Adrenal gland (tissue), 12 donors: ENCODE data around the gene UQCR10. TPM values are rescaled to one million over a fixed set of nuclear protein-coding genes. Genes with fewer than 3 reads are reported as not detected.
A peak's percentile ranks its signal among the peaks of the same experiment; 100 is the strongest.

Experiments used
- DNase-seq, 7 donors: peaks; one replicate each; pipeline ENCODE4 v3.0.0-alpha.2; 2019 to 2020
- H3K27ac ChIP-seq, 5 donors: fragments of 200-600 bp; sonication (generic) in 4 of 5; 1 replicate in 3 of 5; 2 replicates in 2 of 5; pipeline versions ENCODE4 v1.5.1 to v1.8.0; 2016 to 2020; ENCODE audit warnings: mild to moderate bottlenecking in 1 of 5
- H3K27me3 ChIP-seq: fragments of 200-600 bp; 2 replicates; pipeline ENCODE4 v1.8.0; 2021
- H3K36me3 ChIP-seq, 2 donors: fragments of 200-600 bp; replicated peaks in 1 of 2; 1 replicate in 1 of 2; 2 replicates in 1 of 2; pipeline versions ENCODE4 v1.5.1 to v1.8.0; 2018 to 2022
- H3K4me1 ChIP-seq, 2 donors: fragments of 200-600 bp; replicated peaks in 1 of 2; 1 replicate in 1 of 2; 2 replicates in 1 of 2; pipeline versions ENCODE4 v1.5.1 to v1.8.0; 2018 to 2021
- H3K4me3 ChIP-seq, 4 donors: fragments of 200-600 bp; sonication (generic) in 3 of 4; one replicate each; pipeline ENCODE4 v1.5.1; 2016 to 2018
- H3K9me3 ChIP-seq, 3 donors: fragments of 200-600 bp; sonication (generic) in 1 of 3; replicated peaks in 1 of 3; 1 replicate in 2 of 3; 2 replicates in 1 of 3; pipeline versions ENCODE4 v1.5.1 to v1.8.0; 2016 to 2021
- POLR2A ChIP-seq, 2 donors: fragments of 450-650 bp; IDR thresholded peaks; one replicate each; pipeline ENCODE4 v1.6.1; 2017; ENCODE audit warnings: antibody characterized with exemption in 2 of 2, mild to moderate bottlenecking in 2 of 2, moderate library complexity in 1 of 2
- WGBS, 4 donors: extraction: QIAGEN DNeasy Blood & Tissue Kit in 2 of 4; methylation state at CpG; one replicate each; pipeline versions ENCODE4 v1.1.5 to v1.1.7; 2013 to 2017; 5-methylcytosine and 5-hydroxymethylcytosine counted together
- intact Hi-C, 2 donors: fragments of 100-400 bp; cut with DNase I; formaldehyde crosslinking; loops; one replicate each; pipeline versions ENCODE4 v1.14.1 to v1.15.0; 2022 to 2023
- polyA plus RNA-seq, 3 donors: library from polyadenylated mRNA; stranded (reverse); fragments of 200-250 nt in 2 of 3; fragments of 350-450 nt in 1 of 3; fragmentation: Illumina TruSeq in 1 of 3; extraction: RNeasy Lipid Tissue Mini Kit (QIAGEN cat#74804) in 1 of 3; gene quantifications; one replicate each; pipeline ENCODE4 v1.2.3, GENCODE V29; 2013 to 2014
- total RNA-seq, 9 donors: library from RNA; depleted of rRNA in 4 of 9; stranded (reverse); fragments of >200 nt in 4 of 9; fragments of 120-200 nt in 1 of 9; fragmentation: NEBNext Ultra II Directional in 1 of 9; extraction: Animal tissue kit (Norgen Biotek cat#: 25700) in 1 of 9; gene quantifications; one replicate each; pipeline versions ENCODE4 v1.1.0 to v1.2.4, GENCODE V29; 2013 to 2023
- TF ChIP-seq, protein P1 (sequence below), 6 experiments: fragments of 450-650 bp in 4 of 6; fragments of 200-600 bp in 2 of 6; sonication (generic) in 1 of 6; IDR thresholded peaks; 1 replicate in 5 of 6; 2 replicates in 1 of 6; pipeline versions ENCODE4 v1.5.1 to v1.8.0; 2016 to 2021; ENCODE audit warnings: antibody characterized with exemption in 6 of 6, mild to moderate bottlenecking in 2 of 6, moderate library complexity in 1 of 6
- donor health status: healthy with polysubstance abuse.
- donor health status: Bipolar disorder and iron deficiency.
- donor health status: DM: yes; HTN: yes; CAD: no.
- donor health status: DM: no; HTN: no; CAD: no.
- donor health status: DM: no; HTN: no; CAD: no.
- donor health status: DM: yes; HTN: yes; CAD: no.

Gene UQCR10
- total and polyA plus RNA-seq, 12 donors: 51.3 to 489 (median 187) TPM

GRCh38 chr22:29726512-29727130, 40.5 kb upstream of the UQCR10 start:
- intact Hi-C loops: no loop called here
- WGBS, 4 donors: 34 to 45% (median 39%) methylated on average over 5 to 15 of the region's 15 CpGs
- H3K4me3 ChIP-seq: no peak overlapping the region
- no peaks in the 10 kb centered on the region for H3K9me3 ChIP-seq
- H3K27me3 ChIP-seq: no peaks in the 10 kb centered on the region
- peak in 4 of 7 donors; percentile 33 to 50 (median 46) for DNase-seq
- H3K27ac ChIP-seq: peak overlapping the region in 1 of 5 donors; percentile 10
- TF ChIP-seq POLR2A (IDR thresholded peaks at IDR 0.05): no peak
- TF ChIP-seq, protein P1, sequence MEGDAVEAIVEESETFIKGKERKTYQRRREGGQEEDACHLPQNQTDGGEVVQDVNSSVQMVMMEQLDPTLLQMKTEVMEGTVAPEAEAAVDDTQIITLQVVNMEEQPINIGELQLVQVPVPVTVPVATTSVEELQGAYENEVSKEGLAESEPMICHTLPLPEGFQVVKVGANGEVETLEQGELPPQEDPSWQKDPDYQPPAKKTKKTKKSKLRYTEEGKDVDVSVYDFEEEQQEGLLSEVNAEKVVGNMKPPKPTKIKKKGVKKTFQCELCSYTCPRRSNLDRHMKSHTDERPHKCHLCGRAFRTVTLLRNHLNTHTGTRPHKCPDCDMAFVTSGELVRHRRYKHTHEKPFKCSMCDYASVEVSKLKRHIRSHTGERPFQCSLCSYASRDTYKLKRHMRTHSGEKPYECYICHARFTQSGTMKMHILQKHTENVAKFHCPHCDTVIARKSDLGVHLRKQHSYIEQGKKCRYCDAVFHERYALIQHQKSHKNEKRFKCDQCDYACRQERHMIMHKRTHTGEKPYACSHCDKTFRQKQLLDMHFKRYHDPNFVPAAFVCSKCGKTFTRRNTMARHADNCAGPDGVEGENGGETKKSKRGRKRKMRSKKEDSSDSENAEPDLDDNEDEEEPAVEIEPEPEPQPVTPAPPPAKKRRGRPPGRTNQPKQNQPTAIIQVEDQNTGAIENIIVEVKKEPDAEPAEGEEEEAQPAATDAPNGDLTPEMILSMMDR (IDR thresholded peaks at IDR 0.05): no peak
- peaks cover 0 to 8% of the 10 kb centered on the region in 2 donors for H3K36me3 ChIP-seq
- peaks cover 7 to 10% of the 10 kb centered on the region in 2 donors for H3K4me1 ChIP-seq

DNA sequence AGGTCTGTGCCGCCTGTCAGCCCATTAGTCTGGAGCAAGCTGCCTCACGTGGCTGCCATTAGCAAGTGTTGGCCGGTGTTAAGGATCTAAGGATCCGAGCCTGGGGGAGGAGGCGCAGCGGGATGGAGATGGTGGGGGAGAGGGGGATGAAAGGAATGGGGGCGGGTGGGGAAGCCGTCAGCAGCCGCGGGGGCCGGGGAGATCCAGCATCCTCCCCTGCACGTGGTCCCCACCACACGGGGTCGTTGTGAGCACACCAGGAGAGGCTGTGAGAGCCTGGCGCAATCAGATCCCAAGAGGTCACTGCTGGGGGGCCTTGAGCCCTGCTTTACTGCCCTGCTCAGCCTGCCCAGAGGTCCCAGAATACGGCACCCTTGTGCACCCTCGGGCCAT, 40.0 kb upstream of the UQCR10 start:
- peak in 5 of 7 donors; percentile 45 to 54 (median 49) for DNase-seq
- peaks cover 6 to 10% of the 10 kb centered on the region in 2 donors for H3K4me1 ChIP-seq
- WGBS, 4 donors: 7 to 9% (median 8%) methylated on average over 5 to 17 of the region's 17 CpGs
- no peaks in the 10 kb centered on the region for H3K27me3 ChIP-seq
- H3K4me3 ChIP-seq: no peak overlapping the region
- TF ChIP-seq, protein P1 (IDR thresholded peaks at IDR 0.05): peak in 4 of 6 experiments; percentile 4 to 35 (median 17)
- no peak for TF ChIP-seq POLR2A (IDR thresholded peaks at IDR 0.05)
- peaks cover 0 to 8% of the 10 kb centered on the region in 2 donors for H3K36me3 ChIP-seq
- peak overlapping the region in 1 of 5 donors; percentile 10 for H3K27ac ChIP-seq
- H3K9me3 ChIP-seq: no peaks in the 10 kb centered on the region
- intact Hi-C loops: no loop called here

GRCh38 chr22:29729161-29729560, 38.0 kb upstream of the UQCR10 start:
- no peaks in the 10 kb centered on the region for H3K27me3 ChIP-seq
- no peak overlapping the region for H3K4me3 ChIP-seq
- H3K27ac ChIP-seq: no peak overlapping the region
- TF ChIP-seq, protein P1 (IDR thresholded peaks at IDR 0.05): no peak
- TF ChIP-seq POLR2A (IDR thresholded peaks at IDR 0.05): no peak
- intact Hi-C loops: no loop called here
- peaks cover 8 to 14% of the 10 kb centered on the region in 2 donors for H3K4me1 ChIP-seq
- DNase-seq: no peak
- H3K9me3 ChIP-seq: no peaks in the 10 kb centered on the region
- H3K36me3 ChIP-seq: peaks cover 0 to 8% of the 10 kb centered on the region in 2 donors
- WGBS, 4 donors: 93 to 97% (median 95%) methylated on average over 13 to 20 of the region's 20 CpGs

GRCh38 chr22:29731058-29731850, 35.9 kb upstream of the UQCR10 start:
- Histone ChIP-seq H3K4me1 (peaks cover 8 to 16% of the 10 kb centered on the region in 2 donors), H3K27ac (no peak overlapping the region), H3K9me3 (no peaks in the 10 kb centered on the region), H3K4me3 (no peak overlapping the region), H3K36me3 (peaks cover 0 to 8% of the 10 kb centered on the region in 2 donors), H3K27me3 (no peaks in the 10 kb centered on the region)
- TF ChIP-seq, protein P1 (IDR thresholded peaks at IDR 0.05): no peak
- no peak for TF ChIP-seq POLR2A (IDR thresholded peaks at IDR 0.05)
- 78 to 88% (median 86%) methylated on average over 18 of the region's 18 CpGs for WGBS, 4 donors
- DNase-seq: no peak
- intact Hi-C loops: no loop called here
